WERI-Rb-1 (cell line): ENCODE results near the gene FAM193B.
"Not testable (repeated sequence)": the region's sequence is repeated elsewhere in the genome, so short reads cannot be mapped to it uniquely, and the experiment has no call there.

Experiments
- DNase-seq: peaks from one replicate; pipeline ENCODE4 v3.0.0-alpha.2; 2020
- H3K27ac ChIP-seq: fragments of 250-450 bp; sonication (Bioruptor Pico); 2 replicates; pipeline ENCODE4 v1.5.1; 2020; ENCODE audit warnings: mild to moderate bottlenecking, moderate library complexity
- H3K27me3 ChIP-seq: fragments of 250-450 bp; sonication (Bioruptor Pico); 2 replicates; pipeline ENCODE4 v1.5.1; 2021; ENCODE audit warnings: mild to moderate bottlenecking, low read depth, moderate library complexity; ENCODE audit not compliant: insufficient read depth, severe bottlenecking
- H3K36me3 ChIP-seq: fragments of 250-450 bp; sonication (Bioruptor Pico); 2 replicates; pipeline ENCODE4 v1.5.1; 2020; ENCODE audit warnings: mild to moderate bottlenecking, moderate library complexity
- H3K4me3 ChIP-seq: 2 replicates; pipeline ENCODE4 v1.5.1; 2011; ENCODE audit warnings: low read depth, mild to moderate bottlenecking, control low read depth, low read length
- H3K9me3 ChIP-seq: fragments of 250-450 bp; sonication (Bioruptor Pico); 2 replicates; pipeline ENCODE4 v1.5.1; 2021; ENCODE audit warnings: mild to moderate bottlenecking, moderate library complexity; ENCODE audit not compliant: severe bottlenecking
- CTCF ChIP-seq: IDR thresholded peaks from 2 replicates; pipeline ENCODE4 v1.5.1; 2011; ENCODE audit warnings: low read depth, mild to moderate bottlenecking, control low read depth, inconsistent platforms, low read length

FAM193B gene

GRCh38 chr5:177487975-177488374, 66.4 kb downstream of the FAM193B start:
- peaks cover 15% of the 10 kb centered on the region for H3K36me3 ChIP-seq
- no peak for DNase-seq
- no peaks in the 10 kb centered on the region for H3K27me3 ChIP-seq
- no peak for TF ChIP-seq CTCF
- H3K9me3 ChIP-seq, result no peaks in the 10 kb centered on the region
- H3K4me3 ChIP-seq, result no peak overlapping the region
- no peak overlapping the region for H3K27ac ChIP-seq

- DNase-seq, result no peak
- Histone ChIP-seq H3K9me3 (no peaks in the 10 kb centered on the region), H3K27ac (no peak overlapping the region), H3K36me3 (peaks cover 15% of the 10 kb centered on the region), H3K27me3 (no peaks in the 10 kb centered on the region), H3K4me3 (no peak overlapping the region)
- no peak for TF ChIP-seq CTCF
These were observed 67.2 kb downstream of the FAM193B start for GRCh38 chr5:177487144-177487543.

- Histone ChIP-seq H3K9me3 (no peaks in the 10 kb centered on the region), H3K27me3 (no peaks in the 10 kb centered on the region)
These were observed 68.1 kb downstream of the FAM193B start for GRCh38 chr5:177486256-177486655.

GRCh38 chr5:177485753-177486152, 68.6 kb downstream of the FAM193B start:
- H3K4me3 ChIP-seq, H3K27me3 ChIP-seq, H3K9me3 ChIP-seq, H3K27ac ChIP-seq, DNase-seq: not testable (repeated sequence)
- peaks cover 15% of the 10 kb centered on the region for H3K36me3 ChIP-seq

More at GRCh38 chr5:177486256-177486655, 68.1 kb downstream of the FAM193B start:
- no peak for DNase-seq
- H3K4me3 ChIP-seq, result no peak overlapping the region
- peaks cover 15% of the 10 kb centered on the region for H3K36me3 ChIP-seq
- no peak overlapping the region for H3K27ac ChIP-seq
- no peak for TF ChIP-seq CTCF

- H3K36me3 ChIP-seq, result peaks cover 10% of the 10 kb centered on the region
- no peaks in the 10 kb centered on the region for H3K27me3 ChIP-seq
- no peak for TF ChIP-seq CTCF
- H3K4me3 ChIP-seq, result no peak overlapping the region
- peak overlapping the region; percentile 64 for H3K27ac ChIP-seq
- H3K9me3 ChIP-seq, result no peaks in the 10 kb centered on the region
- DNase-seq, result no peak
These were observed 69.3 kb downstream of the FAM193B start for GRCh38 chr5:177484902-177485549.

- TF ChIP-seq CTCF, result no peak
- no peak overlapping the region for H3K4me3 ChIP-seq
- DNase-seq, result peak; percentile 59
- no peaks in the 10 kb centered on the region for H3K9me3 ChIP-seq
- peaks cover 6% of the 10 kb centered on the region for H3K36me3 ChIP-seq
- peak overlapping the region; percentile 64 for H3K27ac ChIP-seq
- H3K27me3 ChIP-seq, result no peaks in the 10 kb centered on the region
These were observed 70.1 kb downstream of the FAM193B start for GRCh38 chr5:177483994-177484901.
